HEK293 (cell line): Measurements from ENCODE around the gene PRAC1.

Experiments used
- CTCF ChIA-PET: fragments of 350-600 bp; formaldehyde crosslinking; extraction: SDS; loops from one replicate; lab custom pipeline; 2021; ENCODE audit warnings: antibody characterized with exemption; lab: Yijun Ruan, JAX
- POLR2A ChIA-PET: fragments of 300-600 bp; formaldehyde crosslinking; extraction: SDS; loops from one replicate; lab custom pipeline; 2020; ENCODE audit warnings: antibody characterized with exemption, inconsistent platforms; lab: Yijun Ruan, JAX
- H3K27ac ChIP-seq: fragments of 200-500 bp; sonication (Bioruptor generic); 2 replicates; pipeline ENCODE4 v1.5.1; 2014; ENCODE audit warnings: low read depth, low read length, control low read depth, inconsistent platforms; ENCODE audit errors: extremely low read depth
- H3K36me3 ChIP-seq, 2 experiments: fragments of 200-500 bp in 1 of 2; sonication (Bioruptor generic) in 1 of 2; 1 replicate in 1 of 2; 2 replicates in 1 of 2; pipeline ENCODE4 v1.5.1; 2014 to 2017; ENCODE audit warnings: inconsistent platforms in 2 of 2, low read length in 2 of 2; ENCODE audit not compliant: control insufficient read depth in 2 of 2, insufficient read depth in 1 of 2
- H3K4me1 ChIP-seq: fragments of 200-500 bp; sonication (Bioruptor generic); 2 replicates; pipeline ENCODE4 v1.5.1; 2014; ENCODE audit warnings: mild to moderate bottlenecking, low read length, inconsistent platforms; ENCODE audit not compliant: control insufficient read depth, insufficient read depth
- H3K4me3 ChIP-seq: 2 replicates; pipeline ENCODE4 v1.5.1; 2011; ENCODE audit warnings: low read depth, mild to moderate bottlenecking, control low read depth, low read length, moderate library complexity
- H3K9me3 ChIP-seq: fragments of 200-500 bp; sonication (Bioruptor generic); 2 replicates; pipeline ENCODE4 v1.5.1; 2014; ENCODE audit warnings: low read depth, low read length, inconsistent platforms; ENCODE audit not compliant: control insufficient read depth, insufficient read depth
- BCL6B ChIP-seq: fragments of 450-650 bp; formaldehyde crosslinking; IDR thresholded peaks from 2 replicates; pipeline ENCODE4 v1.5.1; 2017; ENCODE audit warnings: missing biosample characterization, missing genetic modification characterization
- FEZF1 ChIP-seq: fragments of 450-650 bp; formaldehyde crosslinking; IDR thresholded peaks from 2 replicates; pipeline ENCODE4 v1.5.1; 2016; ENCODE audit warnings: missing biosample characterization, missing genetic modification characterization
- GLIS1 ChIP-seq: fragments of 450-650 bp; formaldehyde crosslinking; IDR thresholded peaks from 2 replicates; pipeline ENCODE4 v1.5.1; 2016; ENCODE audit warnings: missing biosample characterization, missing genetic modification characterization
- HIC1 ChIP-seq: fragments of 450-650 bp; formaldehyde crosslinking; IDR thresholded peaks from 2 replicates; pipeline ENCODE4 v1.5.1; 2016; ENCODE audit warnings: missing biosample characterization, missing genetic modification characterization
- KLF16 ChIP-seq: fragments of 450-650 bp; formaldehyde crosslinking; IDR thresholded peaks from 2 replicates; pipeline ENCODE4 v1.5.1; 2017; ENCODE audit warnings: missing biosample characterization, missing genetic modification characterization
- KLF7 ChIP-seq: fragments of 450-650 bp; formaldehyde crosslinking; IDR thresholded peaks from 2 replicates; pipeline ENCODE4 v1.5.1; 2016; ENCODE audit warnings: missing biosample characterization, missing genetic modification characterization, borderline replicate concordance
- PATZ1 ChIP-seq: fragments of 450-650 bp; formaldehyde crosslinking; IDR thresholded peaks from 2 replicates; pipeline ENCODE4 v1.5.1; 2016; ENCODE audit warnings: missing biosample characterization, missing genetic modification characterization
- RBAK ChIP-seq: fragments of 450-650 bp; formaldehyde crosslinking; IDR thresholded peaks from 2 replicates; pipeline ENCODE4 v1.5.1; 2016; ENCODE audit warnings: missing biosample characterization, missing genetic modification characterization
- SALL2 ChIP-seq: fragments of 450-650 bp; formaldehyde crosslinking; IDR thresholded peaks from 2 replicates; pipeline ENCODE4 v1.5.0; 2017; ENCODE audit warnings: missing biosample characterization, mild to moderate bottlenecking, missing genetic modification characterization, borderline replicate concordance
- SCRT2 ChIP-seq: fragments of 450-650 bp; formaldehyde crosslinking; IDR thresholded peaks from 2 replicates; pipeline ENCODE4 v1.5.1; 2016; ENCODE audit warnings: missing biosample characterization, missing genetic modification characterization
- SETDB1 ChIP-seq: IDR thresholded peaks from one replicate; pipeline ENCODE4 v1.6.1; 2017; ENCODE audit warnings: mild to moderate bottlenecking, low read length, moderate library complexity, mixed read lengths; ENCODE audit not compliant: insufficient read length
- SP2 ChIP-seq: fragments of 450-650 bp; formaldehyde crosslinking; IDR thresholded peaks from 2 replicates; pipeline ENCODE4 v1.5.1; 2016; ENCODE audit warnings: missing biosample characterization, missing genetic modification characterization
- SP7 ChIP-seq: fragments of 450-650 bp; formaldehyde crosslinking; IDR thresholded peaks from 2 replicates; pipeline ENCODE4 v1.5.1; 2016; ENCODE audit warnings: missing biosample characterization, missing genetic modification characterization
- YY2 ChIP-seq: fragments of 450-650 bp; formaldehyde crosslinking; IDR thresholded peaks from 2 replicates; pipeline ENCODE4 v1.5.1; 2016; ENCODE audit warnings: missing biosample characterization, missing genetic modification characterization
- ZNF133 ChIP-seq: fragments of 450-650 bp; formaldehyde crosslinking; IDR thresholded peaks from 2 replicates; pipeline ENCODE4 v1.5.1; 2016; ENCODE audit warnings: missing biosample characterization, missing genetic modification characterization
- ZNF146 ChIP-seq: fragments of 450-650 bp; formaldehyde crosslinking; IDR thresholded peaks from 2 replicates; pipeline ENCODE4 v1.5.1; 2016; ENCODE audit warnings: missing biosample characterization, missing genetic modification characterization
- ZNF155 ChIP-seq: fragments of 450-650 bp; formaldehyde crosslinking; IDR thresholded peaks from 2 replicates; pipeline ENCODE4 v1.5.1; 2016; ENCODE audit warnings: missing biosample characterization, missing genetic modification characterization
- ZNF2 ChIP-seq: fragments of 450-650 bp; formaldehyde crosslinking; IDR thresholded peaks from 2 replicates; pipeline ENCODE4 v1.5.1; 2016; ENCODE audit warnings: missing biosample characterization, missing genetic modification characterization
- ZNF292 ChIP-seq: fragments of 450-650 bp; formaldehyde crosslinking; IDR thresholded peaks from 2 replicates; pipeline ENCODE4 v1.5.1; 2016; ENCODE audit warnings: low read depth, missing biosample characterization, missing genetic modification characterization, borderline replicate concordance
- ZNF362 ChIP-seq: fragments of 450-650 bp; formaldehyde crosslinking; IDR thresholded peaks from 2 replicates; pipeline ENCODE4 v1.5.1; 2016; ENCODE audit warnings: missing biosample characterization, missing genetic modification characterization
- ZNF398 ChIP-seq: fragments of 450-650 bp; formaldehyde crosslinking; IDR thresholded peaks from 2 replicates; pipeline ENCODE4 v1.5.1; 2017; ENCODE audit warnings: missing biosample characterization, missing genetic modification characterization
- ZNF426 ChIP-seq: fragments of 450-650 bp; formaldehyde crosslinking; IDR thresholded peaks from 2 replicates; pipeline ENCODE4 v1.5.1; 2017; ENCODE audit warnings: missing biosample characterization, missing genetic modification characterization, mild to moderate bottlenecking, inconsistent platforms, moderate library complexity
- ZNF629 ChIP-seq: fragments of 450-650 bp; formaldehyde crosslinking; IDR thresholded peaks from 2 replicates; pipeline ENCODE4 v1.5.1; 2017; ENCODE audit warnings: missing biosample characterization, missing genetic modification characterization
- ZNF791 ChIP-seq: fragments of 450-650 bp; formaldehyde crosslinking; IDR thresholded peaks from 2 replicates; pipeline ENCODE4 v1.5.1; 2016; ENCODE audit warnings: missing biosample characterization, missing genetic modification characterization
- ZNF792 ChIP-seq: fragments of 450-650 bp; formaldehyde crosslinking; IDR thresholded peaks from 2 replicates; pipeline ENCODE4 v1.5.1; 2016; ENCODE audit warnings: missing biosample characterization, missing genetic modification characterization
- ZNF837 ChIP-seq: fragments of 450-650 bp; formaldehyde crosslinking; IDR thresholded peaks from 2 replicates; pipeline ENCODE4 v1.5.1; 2016; ENCODE audit warnings: missing biosample characterization, missing genetic modification characterization

Gene PRAC1

GRCh38 chr17:48723423-48724250 lies 1.3 kb upstream of the PRAC1 start:
- Histone ChIP-seq H3K4me1 (no peaks in the 10 kb centered on the region), H3K9me3 (no peaks in the 10 kb centered on the region), H3K27ac (no peak overlapping the region), H3K4me3 (no peak overlapping the region), H3K36me3 (peaks cover 0 to 22% of the 10 kb centered on the region in 2 experiments; a peak in 1 of 3 replicates)
- TF ChIP-seq FEZF1 (no peak), KLF7 (tag by site-specific recombination) (no peak), SCRT2 (tag by site-specific recombination) (no peak), ZNF362 (tag by site-specific recombination) (no peak), RBAK (tag by site-specific recombination) (no peak), ZNF792 (no peak), ZNF292 (tag by site-specific recombination) (no peak), SP7 (tag by site-specific recombination) (no peak), ZNF398 (tag by site-specific recombination) (no peak), ZNF133 (tag by site-specific recombination) (no peak), SETDB1 (no peak), KLF16 (no peak), ZNF146 (tag by site-specific recombination) (no peak), PATZ1 (tag by site-specific recombination) (no peak), YY2 (tag by site-specific recombination) (no peak)
- POLR2A ChIA-PET, result interaction anchor here (0.6 to 2.3 kb wide), 2 partner anchors 67 to 960 kb away, joined by 6 to 8 read pairs; no protein-coding TSS in a partner anchor
- CTCF ChIA-PET, result interaction anchor here (0.5 to 14.1 kb wide), 51 partner anchors 9 to 504 kb away, joined by 3 to 246 read pairs (median 4); partner anchors contain the start of genes ATP5MC1 and SNF8

GRCh38 chr17:48722915-48723422 lies 651 bp upstream of the PRAC1 start, which contains the start of gene PRAC2:
TSS of gene PRAC2 (plus strand) at chr17:48723185. CDS start at chr17:48724411, 1,226 bp downstream.
- ChIA-PET CTCF (interaction anchor here (0.6 to 14.1 kb wide), 10 partner anchors 11 to 505 kb away, joined by 3 to 246 read pairs (median 6); no protein-coding TSS in a partner anchor), POLR2A (interaction anchor here (0.6 kb wide), 1 partner anchor 960 kb away, joined by 6 read pairs; no protein-coding TSS in a partner anchor)
- H3K36me3 ChIP-seq, result peaks cover 0 to 22% of the 10 kb centered on the region in 2 experiments; a peak in 1 of 3 replicates
- H3K27ac ChIP-seq, result no peak within 1 kb of the TSS
- H3K4me3 ChIP-seq, result no peak within 1 kb of the TSS
- H3K9me3 ChIP-seq, result no peaks in the 10 kb centered on the region
- no peaks in the 10 kb centered on the region for H3K4me1 ChIP-seq
- no peak for TF ChIP-seq ZNF791
- TF ChIP-seq FEZF1, result no peak
- no peak for TF ChIP-seq ZNF2 (tag by site-specific recombination)
- TF ChIP-seq ZNF837 (tag by site-specific recombination), result no peak
- TF ChIP-seq SALL2, result no peak
- no peak for TF ChIP-seq ZNF155 (tag by site-specific recombination)
- no peak for TF ChIP-seq ZNF426
- TF ChIP-seq HIC1 (tag by site-specific recombination), result no peak
- TF ChIP-seq SP2 (tag by site-specific recombination), result no peak
- TF ChIP-seq GLIS1, result no peak
- TF ChIP-seq BCL6B (tag by site-specific recombination), result no peak
- TF ChIP-seq ZNF629 (tag by site-specific recombination), result no peak
